A673 (cell line): Measurements from ENCODE around the gene SMG7.

Experiments
- CTCF ChIP-seq: fragments of 300-800, 200-600 bp; sonication (generic); conservative IDR thresholded peaks from 2 replicates; pipeline ENCODE4 v1.5.1; 2017; ENCODE audit warnings: low read depth, mild to moderate bottlenecking, antibody characterized with exemption, low read length, moderate library complexity, mixed read lengths
- EZH2 ChIP-seq: fragments of 200-600 bp; sonication (generic); IDR thresholded peaks from 2 replicates; pipeline ENCODE4 v1.6.1; 2017; ENCODE audit warnings: borderline replicate concordance, low read depth, mild to moderate bottlenecking, mixed read lengths, antibody characterized with exemption, low read length; ENCODE audit not compliant: poor library complexity, severe bottlenecking

DNA sequence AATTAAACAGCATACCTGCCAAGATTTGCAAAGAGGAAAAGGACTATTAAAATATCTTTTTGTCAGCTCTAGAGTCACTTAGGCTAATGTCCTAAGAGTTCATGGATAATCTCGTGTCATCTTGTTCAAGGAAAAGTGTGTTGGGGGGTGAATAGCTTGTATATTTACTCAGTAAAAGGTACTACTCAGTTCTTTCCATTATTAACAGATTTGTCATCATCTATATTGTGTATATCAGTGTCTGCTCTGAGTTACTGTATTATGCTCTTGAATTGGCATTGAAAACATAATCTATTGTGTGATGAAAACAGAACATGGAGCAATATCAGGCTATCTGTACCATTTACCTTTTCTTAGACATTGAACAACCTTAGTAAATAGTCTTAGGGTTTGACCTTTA lies 41.9 kb downstream of the SMG7 start:
- TF ChIP-seq CTCF (no peak), EZH2 (no peak)
